ENCODE measurements around the gene BEX1.
"Not testable (repeated sequence)": the region's sequence is repeated elsewhere in the genome, so short reads cannot be mapped to it uniquely, and the experiment has no call there.

The BEX1 gene

DNA sequence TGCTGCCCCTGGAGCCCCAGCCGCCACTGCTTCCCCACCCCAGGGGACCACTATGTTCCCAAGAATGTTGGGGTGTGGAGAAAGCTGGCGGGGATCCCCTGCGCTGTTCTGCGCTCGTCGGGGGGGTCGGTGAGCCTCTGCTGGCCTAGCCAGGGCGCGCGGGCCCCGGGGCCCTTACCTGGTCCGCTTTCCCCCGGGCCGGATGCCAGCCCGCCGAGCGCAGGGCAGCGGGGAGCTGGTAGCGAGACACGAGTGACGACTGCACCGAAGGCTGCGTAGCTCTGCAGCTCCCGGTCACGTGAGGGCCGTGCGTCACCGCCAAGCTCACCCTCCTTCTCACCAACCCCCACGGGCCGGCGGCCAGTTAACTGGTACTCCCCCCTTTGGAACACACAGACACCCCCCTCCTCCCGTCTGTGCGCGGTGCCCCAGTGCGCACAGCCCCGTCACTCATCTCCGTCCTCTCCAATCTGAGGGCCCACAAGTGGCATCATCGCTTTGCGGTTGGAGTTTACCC is at the start of gene BEX1:
Gene BEX1 (minus strand): TSS at position 254 of the 517 bp plus-strand sequence. CDS start 897 bp downstream, outside the sequence.
- no peaks in the 10 kb centered on the region for H3K9me3 Mint-ChIP-seq
- no peak for DNase-seq (ENCODE audit: low spot score in 2 of 2)
- peaks cover under 1% of the 10 kb centered on the region for H3K27me3 Mint-ChIP-seq
- no peak for ATAC-seq (replicated peaks; ENCODE audit: extremely low read depth, poor library complexity, severe bottlenecking)
- H3K4me3 Mint-ChIP-seq, result no peak within 1 kb of the TSS
- no peak within 1 kb of the TSS for H3K27ac Mint-ChIP-seq (ENCODE audit: low read depth)
- H3K4me1 Mint-ChIP-seq, result no peaks in the 10 kb centered on the region
- H3K36me3 Mint-ChIP-seq (ENCODE audit: insufficient read depth), result no peaks in the 10 kb centered on the region

DNA sequence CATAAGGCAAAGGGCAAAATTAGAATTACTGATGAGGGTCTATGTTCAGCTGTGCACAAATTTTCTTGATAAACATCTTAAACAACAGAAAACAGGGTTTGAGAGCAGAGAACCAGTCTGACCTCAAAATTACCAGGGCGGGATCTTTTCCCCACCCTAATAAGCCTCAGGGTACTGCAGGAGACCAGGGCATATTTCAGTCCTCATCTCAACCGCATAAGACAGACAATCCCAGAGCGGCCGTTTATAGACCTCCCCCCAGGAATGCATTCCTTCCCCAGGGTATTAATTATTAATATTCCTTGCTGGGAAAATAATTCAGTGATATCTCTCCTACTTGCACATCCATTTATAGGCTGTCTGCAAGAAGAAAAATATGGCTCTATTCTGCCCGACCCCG is 45.5 kb upstream of the BEX1 start:
- H3K4me3 Mint-ChIP-seq; H3K36me3 Mint-ChIP-seq (ENCODE audit: insufficient read depth); DNase-seq (ENCODE audit: low spot score in 2 of 2); ATAC-seq (replicated peaks; ENCODE audit: extremely low read depth, poor library complexity, severe bottlenecking); H3K9me3 Mint-ChIP-seq; H3K27me3 Mint-ChIP-seq; H3K4me1 Mint-ChIP-seq; H3K27ac Mint-ChIP-seq (ENCODE audit: low read depth): not testable (repeated sequence)

DNA sequence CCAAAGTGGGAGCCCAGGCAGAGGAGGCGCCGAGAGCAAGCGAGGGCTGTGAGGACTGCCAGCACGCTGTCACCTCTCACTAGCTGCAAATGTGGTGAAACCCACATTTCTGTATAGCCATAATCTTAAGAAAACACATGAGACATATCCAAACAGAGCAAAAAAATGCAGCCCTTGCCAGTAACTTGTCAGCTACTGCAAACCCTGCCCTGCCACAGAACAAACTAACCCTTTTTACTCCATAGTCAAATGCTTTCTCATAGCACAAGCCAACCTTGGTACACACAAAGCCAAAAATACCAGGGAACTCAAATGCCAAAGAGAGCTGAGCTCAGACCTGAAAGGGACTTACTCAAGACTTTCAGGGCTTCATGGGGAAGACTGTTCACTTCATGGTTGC is 43.9 kb upstream of the BEX1 start:
- peaks cover 5% of the 10 kb centered on the region for H3K9me3 Mint-ChIP-seq
- no peak for ATAC-seq (replicated peaks; ENCODE audit: extremely low read depth, poor library complexity, severe bottlenecking)
- no peak overlapping the region for H3K27ac Mint-ChIP-seq (ENCODE audit: low read depth)
- H3K4me3 Mint-ChIP-seq, result no peak overlapping the region
- no peak for DNase-seq (ENCODE audit: low spot score in 2 of 2)
- no peaks in the 10 kb centered on the region for H3K4me1 Mint-ChIP-seq
- no peaks in the 10 kb centered on the region for H3K27me3 Mint-ChIP-seq
- no peaks in the 10 kb centered on the region for H3K36me3 Mint-ChIP-seq (ENCODE audit: insufficient read depth)

DNA sequence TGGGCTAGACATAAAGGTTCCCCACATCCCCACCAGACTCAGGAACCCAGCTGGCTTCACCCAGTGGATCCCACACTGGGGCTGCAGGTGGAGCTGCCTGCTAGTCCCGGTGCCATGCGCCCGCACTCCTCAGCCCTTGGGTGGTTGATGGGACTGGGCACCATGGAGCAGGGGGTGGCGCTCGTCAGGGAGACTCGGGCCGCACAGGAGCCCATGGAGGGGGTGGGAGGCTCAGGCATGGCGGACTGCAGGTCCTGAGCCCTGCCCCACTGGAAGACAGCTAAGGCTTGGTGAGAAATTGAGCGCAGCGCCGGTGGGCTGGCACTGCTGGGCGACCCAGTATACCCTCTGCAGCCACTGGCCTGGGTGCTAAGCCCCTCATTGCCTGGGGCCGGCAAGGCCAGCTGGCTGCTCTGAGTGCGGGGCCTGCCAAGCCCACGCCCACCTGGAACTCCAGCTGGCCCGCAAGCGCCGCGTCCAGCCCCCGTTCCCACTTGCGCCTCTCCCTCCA is 43.3 kb upstream of the BEX1 start:
- not testable (repeated sequence) for H3K9me3 Mint-ChIP-seq; H3K27me3 Mint-ChIP-seq; DNase-seq (ENCODE audit: low spot score in 2 of 2); H3K4me1 Mint-ChIP-seq; H3K4me3 Mint-ChIP-seq; H3K27ac Mint-ChIP-seq (ENCODE audit: low read depth); H3K36me3 Mint-ChIP-seq (ENCODE audit: insufficient read depth); ATAC-seq (replicated peaks; ENCODE audit: extremely low read depth, poor library complexity, severe bottlenecking)

DNA sequence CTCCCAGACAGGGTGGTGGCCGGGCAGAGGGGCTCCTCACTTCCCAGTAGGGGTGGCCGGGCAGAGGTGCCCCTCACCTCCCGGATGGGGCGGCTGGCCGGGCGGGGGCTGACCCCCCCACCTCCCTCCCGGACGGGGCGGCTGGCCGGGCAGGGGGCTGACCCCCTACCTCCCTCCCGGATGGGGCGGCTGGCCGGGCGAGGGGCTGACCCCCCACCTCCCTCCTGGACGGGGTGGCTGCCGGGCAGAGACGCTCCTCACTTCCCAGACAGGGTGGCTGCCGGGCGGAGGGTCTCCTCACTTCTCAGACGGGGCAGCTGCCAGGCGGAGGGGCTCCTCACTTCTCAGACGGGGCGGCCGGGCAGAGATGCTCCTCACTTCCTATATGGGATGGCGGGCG is 40.4 kb upstream of the BEX1 start:
- H3K27ac Mint-ChIP-seq (ENCODE audit: low read depth); H3K9me3 Mint-ChIP-seq; H3K4me3 Mint-ChIP-seq; H3K27me3 Mint-ChIP-seq; H3K4me1 Mint-ChIP-seq; H3K36me3 Mint-ChIP-seq (ENCODE audit: insufficient read depth); DNase-seq (ENCODE audit: low spot score in 2 of 2); ATAC-seq (replicated peaks; ENCODE audit: extremely low read depth, poor library complexity, severe bottlenecking): not testable (repeated sequence)

DNA sequence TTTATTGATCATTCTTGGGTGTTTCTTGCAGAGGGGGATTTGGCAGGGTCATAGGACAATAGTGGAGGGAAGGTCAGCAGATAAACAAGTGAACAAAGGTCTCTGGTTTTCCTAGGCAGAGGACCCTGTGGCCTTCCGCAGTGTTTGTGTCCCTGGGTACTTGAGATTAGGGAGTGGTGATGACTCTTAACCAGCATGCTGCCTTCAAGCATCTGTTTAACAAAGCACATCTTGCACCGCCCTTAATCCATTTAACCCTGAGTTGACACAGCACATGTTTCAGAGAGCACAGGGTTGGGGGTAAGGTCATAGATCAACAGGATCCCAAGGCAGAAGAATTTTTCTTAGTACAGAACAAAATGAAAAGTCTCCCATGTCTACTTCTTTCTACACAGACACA is 39.9 kb upstream of the BEX1 start:
- not testable (repeated sequence) for H3K27me3 Mint-ChIP-seq; ATAC-seq (replicated peaks; ENCODE audit: extremely low read depth, poor library complexity, severe bottlenecking); DNase-seq (ENCODE audit: low spot score in 2 of 2)

DNA sequence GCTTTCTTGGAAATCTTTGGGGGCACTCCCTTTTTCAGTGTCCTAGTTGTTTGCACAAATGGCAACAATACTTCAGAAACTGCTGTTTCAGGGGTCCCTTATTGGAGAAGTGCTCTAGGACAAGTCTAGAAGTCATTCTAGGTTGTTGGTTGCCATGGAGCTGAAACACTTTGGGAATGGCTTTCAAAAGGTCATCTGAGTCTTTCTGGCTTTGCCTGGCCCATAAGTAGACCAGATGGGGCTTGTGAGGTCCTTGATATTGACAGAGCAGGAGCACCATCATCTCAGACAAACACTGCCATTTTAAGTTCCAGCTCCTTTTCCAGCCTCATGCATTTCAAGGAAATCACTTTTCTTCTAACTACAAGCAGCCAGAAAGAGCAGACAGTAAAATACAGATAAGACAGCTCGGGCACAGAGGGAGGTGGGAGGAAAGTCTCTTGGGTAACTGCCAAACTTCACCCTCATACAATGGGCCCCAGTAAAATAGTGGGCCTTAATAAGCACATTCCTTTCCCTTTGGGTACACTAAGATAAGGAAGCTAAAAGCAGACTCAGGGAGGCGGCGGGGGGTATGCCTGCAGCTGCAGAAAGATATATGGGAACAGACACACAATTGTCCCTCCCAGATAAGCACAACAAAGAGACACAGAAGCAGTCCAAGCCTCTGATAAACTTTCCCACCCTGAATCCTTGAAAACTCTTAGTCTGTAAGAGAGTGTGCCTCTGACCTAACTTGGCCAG is 37.5 kb upstream of the BEX1 start:
- no peaks in the 10 kb centered on the region for H3K36me3 Mint-ChIP-seq (ENCODE audit: insufficient read depth)
- no peak overlapping the region for H3K4me3 Mint-ChIP-seq

More for the DNA sequence above, 39.9 kb upstream of the BEX1 start:
- H3K9me3 Mint-ChIP-seq; H3K4me1 Mint-ChIP-seq; H3K4me3 Mint-ChIP-seq; H3K36me3 Mint-ChIP-seq (ENCODE audit: insufficient read depth); H3K27ac Mint-ChIP-seq (ENCODE audit: low read depth): not testable (repeated sequence)

DNA sequence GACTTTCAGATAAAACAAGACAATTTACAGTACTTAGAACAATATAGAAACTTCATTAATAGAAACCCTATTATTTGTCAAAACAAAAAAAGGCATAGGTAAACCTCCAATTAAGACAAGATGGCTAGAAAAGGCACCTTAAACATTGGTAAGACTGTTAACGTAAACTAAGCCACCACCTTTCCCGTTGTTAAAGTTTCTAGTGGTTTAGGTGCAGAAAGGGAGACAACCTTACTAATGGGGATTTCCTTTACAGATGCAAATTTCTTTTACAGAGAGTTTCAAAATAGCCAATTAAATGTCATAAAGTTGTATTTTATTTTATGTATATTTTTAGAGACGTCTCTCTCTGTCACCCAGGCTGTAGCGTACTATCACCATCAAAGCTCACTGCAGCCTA is 36.5 kb upstream of the BEX1 start:
- Mint-ChIP-seq H3K36me3 (ENCODE audit: insufficient read depth) (no peaks in the 10 kb centered on the region), H3K4me1 (no peaks in the 10 kb centered on the region), H3K27ac (ENCODE audit: low read depth) (no peak overlapping the region), H3K27me3 (no peaks in the 10 kb centered on the region), H3K9me3 (no peaks in the 10 kb centered on the region), H3K4me3 (no peak overlapping the region)
- no peak for DNase-seq (ENCODE audit: low spot score in 2 of 2)
- ATAC-seq (replicated peaks; ENCODE audit: extremely low read depth, poor library complexity, severe bottlenecking), result no peak

More for the DNA sequence above, 37.5 kb upstream of the BEX1 start:
- Mint-ChIP-seq H3K27me3 (no peaks in the 10 kb centered on the region), H3K4me1 (no peaks in the 10 kb centered on the region), H3K27ac (ENCODE audit: low read depth) (no peak overlapping the region), H3K9me3 (no peaks in the 10 kb centered on the region)
- DNase-seq (ENCODE audit: low spot score in 2 of 2) (no peak), ATAC-seq (replicated peaks; ENCODE audit: extremely low read depth, poor library complexity, severe bottlenecking) (no peak)

DNA sequence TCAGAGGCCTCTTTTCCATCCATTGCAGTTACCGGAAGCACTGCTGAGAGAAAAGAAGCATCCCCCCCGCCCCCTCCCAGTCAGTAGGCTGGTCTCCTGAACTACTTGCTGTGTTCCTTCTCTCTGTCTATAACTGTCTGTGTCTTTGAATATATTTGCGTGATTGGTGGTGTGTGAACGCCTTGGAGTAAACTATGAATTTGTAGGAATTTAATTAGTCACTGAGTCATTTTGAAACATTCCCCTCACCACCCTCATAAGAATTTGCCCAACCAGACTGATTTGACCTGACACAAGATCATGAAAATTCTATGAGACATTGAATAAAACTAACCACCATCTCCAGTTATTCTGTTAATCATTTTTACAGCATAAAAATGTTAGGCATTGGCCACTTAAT is 35.7 kb upstream of the BEX1 start:
- H3K27me3 Mint-ChIP-seq, result no peaks in the 10 kb centered on the region
- H3K27ac Mint-ChIP-seq (ENCODE audit: low read depth), result no peak overlapping the region
- H3K4me3 Mint-ChIP-seq, result no peak overlapping the region

DNA sequence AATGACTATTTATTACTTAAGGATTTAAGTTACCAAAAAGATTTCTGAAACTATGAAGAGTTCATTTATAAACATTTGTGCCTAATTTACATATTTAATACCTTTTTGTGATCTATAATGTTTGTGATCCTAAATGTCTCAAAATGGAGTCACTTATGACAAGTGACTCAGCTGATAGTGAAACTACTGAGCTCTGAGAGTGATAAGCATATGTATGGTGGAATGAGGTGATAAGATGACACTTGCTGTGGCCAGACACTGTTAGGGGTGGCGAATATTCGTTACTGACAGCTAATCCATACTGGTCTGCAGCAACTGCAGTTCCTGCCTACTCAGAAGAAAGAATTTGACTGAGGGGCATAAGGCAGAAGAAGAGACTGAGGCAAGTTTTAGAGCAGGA is 34.5 kb upstream of the BEX1 start:
- Mint-ChIP-seq H3K9me3 (no peaks in the 10 kb centered on the region), H3K4me1 (no peaks in the 10 kb centered on the region), H3K4me3 (no peak overlapping the region), H3K27me3 (no peaks in the 10 kb centered on the region), H3K36me3 (ENCODE audit: insufficient read depth) (no peaks in the 10 kb centered on the region), H3K27ac (ENCODE audit: low read depth) (no peak overlapping the region)
- DNase-seq (ENCODE audit: low spot score in 2 of 2) (no peak), ATAC-seq (replicated peaks; ENCODE audit: extremely low read depth, poor library complexity, severe bottlenecking) (no peak)

More for the DNA sequence above, 35.7 kb upstream of the BEX1 start:
- Mint-ChIP-seq H3K4me1 (no peaks in the 10 kb centered on the region), H3K36me3 (ENCODE audit: insufficient read depth) (no peaks in the 10 kb centered on the region), H3K9me3 (no peaks in the 10 kb centered on the region)
- DNase-seq (ENCODE audit: low spot score in 2 of 2) (no peak), ATAC-seq (replicated peaks; ENCODE audit: extremely low read depth, poor library complexity, severe bottlenecking) (no peak)

DNA sequence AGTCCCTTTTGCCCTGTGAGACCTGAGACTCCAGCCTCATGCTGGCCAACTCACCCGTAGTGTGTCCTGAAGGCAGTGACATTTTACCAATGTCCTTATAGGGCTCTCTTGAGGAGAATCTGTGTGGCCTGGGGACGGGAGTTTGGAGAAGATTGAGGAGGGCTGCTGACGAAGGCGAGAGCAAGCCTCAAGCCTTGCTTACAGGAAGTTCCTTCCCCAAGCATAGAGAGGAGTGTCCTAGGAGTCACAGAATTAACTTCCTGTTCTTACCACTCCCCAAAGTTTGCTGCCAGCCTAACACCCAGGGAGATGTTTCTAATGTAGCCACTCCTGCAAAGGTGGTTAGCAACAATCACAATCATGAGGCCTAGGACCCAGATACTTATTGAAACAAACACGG is 29.0 kb upstream of the BEX1 start, which contains the start of gene NXF3:
Gene NXF3 (minus strand): TSS at position 202 of the 400 bp plus-strand sequence. CDS start 120 bp downstream, at position 82.
- ATAC-seq (replicated peaks; ENCODE audit: extremely low read depth, poor library complexity, severe bottlenecking), result no peak
- no peak within 1 kb of the TSS for H3K27ac Mint-ChIP-seq (ENCODE audit: low read depth)
- no peaks in the 10 kb centered on the region for H3K4me1 Mint-ChIP-seq
- H3K4me3 Mint-ChIP-seq, result no peak within 1 kb of the TSS
- H3K27me3 Mint-ChIP-seq, result no peaks in the 10 kb centered on the region
- no peaks in the 10 kb centered on the region for H3K36me3 Mint-ChIP-seq (ENCODE audit: insufficient read depth)
- no peaks in the 10 kb centered on the region for H3K9me3 Mint-ChIP-seq
- DNase-seq (ENCODE audit: low spot score in 2 of 2), result no peak

DNA sequence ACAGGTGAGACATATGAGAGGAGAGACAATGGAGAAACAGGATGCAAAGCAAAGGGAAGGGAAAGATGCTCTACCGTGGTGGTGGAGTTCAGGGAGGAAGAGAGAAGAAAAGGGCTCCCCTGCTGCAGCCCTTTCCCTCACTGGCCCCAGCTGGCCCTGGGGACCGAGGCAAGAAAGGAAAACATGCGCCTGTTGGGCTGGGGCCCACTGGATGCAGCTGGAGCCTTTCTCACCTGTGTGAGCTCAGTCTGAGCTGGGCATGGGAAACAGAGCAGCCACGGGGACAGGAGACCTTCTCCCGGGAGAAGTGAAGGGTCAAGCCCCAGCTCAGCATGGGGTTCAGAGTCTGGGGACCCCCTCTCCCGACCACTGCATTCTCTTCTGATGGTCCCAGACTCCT is 17.1 kb upstream of the BEX1 start:
- H3K27ac Mint-ChIP-seq (ENCODE audit: low read depth), result no peak overlapping the region
- DNase-seq (ENCODE audit: low spot score in 2 of 2), result no peak
- H3K4me3 Mint-ChIP-seq, result no peak overlapping the region
- no peaks in the 10 kb centered on the region for H3K36me3 Mint-ChIP-seq (ENCODE audit: insufficient read depth)
- ATAC-seq (replicated peaks; ENCODE audit: extremely low read depth, poor library complexity, severe bottlenecking), result no peak
- H3K9me3 Mint-ChIP-seq, result no peaks in the 10 kb centered on the region
- peaks cover 21% of the 10 kb centered on the region for H3K27me3 Mint-ChIP-seq
- H3K4me1 Mint-ChIP-seq, result no peaks in the 10 kb centered on the region

DNA sequence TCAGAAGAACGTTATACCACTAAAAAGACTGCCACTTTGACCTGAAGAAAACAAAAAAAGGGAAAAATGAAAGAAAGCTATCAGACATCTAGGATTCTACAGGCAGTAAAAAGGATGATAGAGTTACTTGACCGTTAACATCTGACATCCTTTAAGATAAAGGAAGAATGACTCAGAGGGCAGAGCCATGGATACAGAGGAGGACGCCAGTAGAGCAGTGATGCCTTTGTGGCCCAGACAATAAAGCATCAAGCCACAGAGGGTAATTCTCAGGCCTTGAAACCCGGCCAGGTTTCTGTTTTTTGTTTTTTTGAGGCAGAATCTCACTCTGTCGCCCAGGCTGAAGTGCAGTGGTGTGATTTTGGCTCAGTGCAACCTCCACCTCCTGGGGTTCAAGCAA is 9.5 kb upstream of the BEX1 start:
- Mint-ChIP-seq H3K4me1 (no peaks in the 10 kb centered on the region), H3K27ac (ENCODE audit: low read depth) (no peak overlapping the region), H3K9me3 (no peaks in the 10 kb centered on the region), H3K27me3 (peaks cover 10% of the 10 kb centered on the region), H3K4me3 (no peak overlapping the region), H3K36me3 (ENCODE audit: insufficient read depth) (no peaks in the 10 kb centered on the region)
- DNase-seq (ENCODE audit: low spot score in 2 of 2), result no peak
- no peak for ATAC-seq (replicated peaks; ENCODE audit: extremely low read depth, poor library complexity, severe bottlenecking)

Measured in central memory CD8-positive, alpha-beta T cell (primary cell).